Panc1 (cell line): Measurements from ENCODE around the gene ZNF652. TPM values are rescaled to one million over a fixed set of nuclear protein-coding genes. Genes with fewer than 3 reads are reported as not detected.

Experiments used
- ATAC-seq: fragments of 200-7000 bp; cut with Tn5 transposase; 2 replicates; pipeline ENCODE4 v1.9.1; 2020; ENCODE audit warnings: mild to moderate bottlenecking, moderate library complexity
- BruUV-seq: library from RNA; stranded (reverse); fragments of 400-500 nt; replicated peaks from 2 replicates; lab custom pipeline; 2021; lab: Mats Ljungman, UMichigan
- CTCF ChIA-PET: fragments of 300-600 bp; sonication (Branson Sonifier 250); formaldehyde crosslinking; loops from one replicate; lab custom pipeline; 2022; ENCODE audit warnings: antibody characterized with exemption; lab: Charles Lee
- POLR2A ChIA-PET: fragments of 300-600 bp; sonication (Branson Sonifier 250); formaldehyde crosslinking; loops from one replicate; lab custom pipeline; 2022; ENCODE audit warnings: antibody characterized with exemption; lab: Charles Lee
- DNase-seq: peaks from one replicate; pipeline ENCODE4 v3.0.0-alpha.2; 2010; ENCODE audit warnings: low read depth, low spot score
- H3K27ac ChIP-seq: 2 replicates; pipeline ENCODE4 v1.5.1; 2011; ENCODE audit warnings: mild to moderate bottlenecking, low read length, inconsistent platforms
- H3K27me3 ChIP-seq: fragments of 200-500 bp; sonication (Bioruptor generic); 2 replicates; pipeline ENCODE4 v1.6.0; 2014; ENCODE audit warnings: low read length, inconsistent platforms; ENCODE audit not compliant: control insufficient read depth, insufficient read depth
- H3K36me3 ChIP-seq: fragments of 200-500 bp; sonication (Bioruptor generic); 2 replicates; pipeline ENCODE4 v1.5.1; 2014; ENCODE audit warnings: inconsistent platforms, mild to moderate bottlenecking, low read length, moderate library complexity; ENCODE audit not compliant: control insufficient read depth, insufficient read depth
- H3K4me1 ChIP-seq: 2 replicates; pipeline ENCODE4 v1.5.1; 2011; ENCODE audit warnings: inconsistent platforms, mild to moderate bottlenecking, low read length, moderate library complexity; ENCODE audit not compliant: control insufficient read depth, insufficient read depth
- H3K4me3 ChIP-seq, 2 experiments: 2 replicates each; pipeline ENCODE4 v1.5.1; 2011 to 2012; ENCODE audit warnings: low read depth in 2 of 2, low read length in 2 of 2, mild to moderate bottlenecking in 2 of 2, inconsistent platforms in 1 of 2, moderate library complexity in 1 of 2
- H3K9me3 ChIP-seq: fragments of 200-500 bp; sonication (Bioruptor generic); 2 replicates; pipeline ENCODE4 v1.5.1; 2014; ENCODE audit warnings: low read depth, mild to moderate bottlenecking, inconsistent platforms, low read length, moderate library complexity; ENCODE audit not compliant: control insufficient read depth, insufficient read depth
- CTCF ChIP-seq: fragments of 450-650 bp; IDR thresholded peaks from 2 replicates; pipeline ENCODE4 v1.5.1; 2017; ENCODE audit warnings: mild to moderate bottlenecking
- POLR2AphosphoS5 ChIP-seq: IDR thresholded peaks from 2 replicates; pipeline ENCODE4 v1.6.1; 2012; ENCODE audit warnings: mild to moderate bottlenecking, low read depth, low read length, moderate library complexity
- REST ChIP-seq, 2 experiments: IDR thresholded peaks; 2 replicates each; pipeline ENCODE4 v1.6.1; 2011 to 2012; ENCODE audit warnings: low read depth in 2 of 2, control low read depth in 1 of 2, low read length in 1 of 2, mild to moderate bottlenecking in 1 of 2, moderate library complexity in 1 of 2; ENCODE audit not compliant: insufficient read depth in 1 of 2
- SIN3A ChIP-seq: IDR thresholded peaks from 2 replicates; pipeline ENCODE4 v1.6.1; 2012; ENCODE audit warnings: low read depth, mild to moderate bottlenecking, low read length, moderate library complexity, borderline replicate concordance; ENCODE audit not compliant: insufficient read depth
- TCF7L2 ChIP-seq: IDR thresholded peaks from 2 replicates; pipeline ENCODE4 v1.6.1; 2011; ENCODE audit warnings: mild to moderate bottlenecking, low read depth, low read length, inconsistent platforms
- in situ Hi-C: cut with HindIII; loops from 2 replicates; pipeline ENCODE4 v1.10.0; 2016; ENCODE audit warnings: low sequenced_read_pairs, low pct_unique_long_range_greater_than_20kb
- intact Hi-C: fragments of 100-400 bp; cut with micrococcal nuclease; formaldehyde crosslinking; loops from one replicate; pipeline ENCODE4 v1.10.0; 2022; ENCODE audit not compliant: unreplicated experiment
- total RNA-seq: library from RNA; stranded (reverse); gene quantifications from one replicate; pipeline ENCODE4 v1.2.1, GENCODE V29; 2021; ENCODE audit not compliant: unreplicated experiment

ZNF652 gene
- total RNA-seq, 1 experiment from 2014 or later = 42.4 TPM

- in situ Hi-C loops (no loop called here), intact Hi-C loops (no loop called here)
- no TSS peak for BruUV-seq
- no peaks in the 10 kb centered on the region for H3K9me3 ChIP-seq
- POLR2A ChIA-PET = interaction anchor here (0.6 kb wide), 2 partner anchors 26 to 331 kb away, joined by 3 to 5 read pairs; no protein-coding TSS in a partner anchor
- ATAC-seq (no peak), DNase-seq (no peak)
- no peaks in the 10 kb centered on the region for H3K27me3 ChIP-seq
- no peak for TF ChIP-seq TCF7L2
- no peak for TF ChIP-seq REST (IDR thresholded peaks at IDR 0.05; ENCODE audit: insufficient read depth in 1 of 2, low read depth in 2 of 2, low read length in 1 of 2)
- no peak for TF ChIP-seq SIN3A
- TF ChIP-seq CTCF = no peak
- TF ChIP-seq POLR2AphosphoS5 = no peak
- no peak overlapping the region for H3K27ac ChIP-seq
- H3K4me3 ChIP-seq = no peak overlapping the region
- CTCF ChIA-PET = interaction anchor here (0.6 to 0.7 kb wide), 5 partner anchors 9 to 226 kb away, joined by 3 to 9 read pairs (median 6); no protein-coding TSS in a partner anchor
- H3K4me1 ChIP-seq = peaks cover 5% of the 10 kb centered on the region; the same call in 1 of the 2 replicates
- no peaks in the 10 kb centered on the region for H3K36me3 ChIP-seq
Measured at GRCh38 chr17:49342575-49342936, 19.5 kb downstream of the ZNF652 start.

GRCh38 chr17:49341356-49341755 lies 20.7 kb downstream of the ZNF652 start:
- no peak for DNase-seq
- Histone ChIP-seq H3K27ac (no peak overlapping the region), H3K9me3 (no peaks in the 10 kb centered on the region), H3K4me1 (peaks cover 5% of the 10 kb centered on the region; the same call in 1 of the 2 replicates), H3K27me3 (no peaks in the 10 kb centered on the region), H3K36me3 (no peaks in the 10 kb centered on the region), H3K4me3 (no peak overlapping the region)
- ChIA-PET POLR2A (interaction anchor here (0.6 kb wide), 1 partner anchor 11 kb away, joined by 5 read pairs; no protein-coding TSS in a partner anchor), CTCF (no interaction called here)
- TF ChIP-seq POLR2AphosphoS5 (no peak), CTCF (no peak), REST (IDR thresholded peaks at IDR 0.05; ENCODE audit: insufficient read depth in 1 of 2, low read depth in 2 of 2, low read length in 1 of 2) (no peak), SIN3A (no peak), TCF7L2 (no peak)
- ATAC-seq = no peak
- no TSS peak for BruUV-seq
- intact Hi-C loops = no loop called here
- in situ Hi-C loops = no loop called here
